HG03135 (cell line): ENCODE data around the gene STK24.

Source experiments
- ATAC-seq: cut with Tn5 transposase; IDR thresholded peaks from one replicate; pipeline ENCODE4 v1.9.1; 2021; ENCODE audit warnings: mild to moderate bottlenecking, moderate library complexity; ENCODE audit not compliant: unreplicated experiment

STK24 gene

GRCh38 chr13:98440390-98441055 lies 136.4 kb downstream of the STK24 start:
- ATAC-seq, result no peak

- no peak for ATAC-seq
Measured at GRCh38 chr13:98439896-98440295, 137.0 kb downstream of the STK24 start.

GRCh38 chr13:98439126-98439828 lies 137.6 kb downstream of the STK24 start:
- ATAC-seq, result no peak

- no peak for ATAC-seq
Measured at GRCh38 chr13:98438246-98439125, 138.4 kb downstream of the STK24 start.

- no peak for ATAC-seq
Measured at GRCh38 chr13:98436233-98436910, 140.5 kb downstream of the STK24 start.

GRCh38 chr13:98435376-98435775 lies 141.5 kb downstream of the STK24 start:
- no peak for ATAC-seq

GRCh38 chr13:98434060-98434459 lies 142.8 kb downstream of the STK24 start:
- no peak for ATAC-seq

- no peak for ATAC-seq
Measured at GRCh38 chr13:98433654-98434053, 143.3 kb downstream of the STK24 start.

- ATAC-seq, result no peak
Measured at GRCh38 chr13:98432638-98433037, 144.3 kb downstream of the STK24 start.

GRCh38 chr13:98429977-98430736 lies 146.8 kb downstream of the STK24 start:
- ATAC-seq, result no peak

GRCh38 chr13:98429531-98429930 lies 147.4 kb downstream of the STK24 start:
- ATAC-seq, result no peak

- no peak for ATAC-seq
Measured at GRCh38 chr13:98429081-98429480, 147.8 kb downstream of the STK24 start.

GRCh38 chr13:98428256-98428966 lies 148.5 kb downstream of the STK24 start:
- no peak for ATAC-seq

GRCh38 chr13:98427331-98427995 lies 149.4 kb downstream of the STK24 start:
- ATAC-seq, result no peak

GRCh38 chr13:98423417-98423816 lies 153.5 kb downstream of the STK24 start:
- ATAC-seq, result no peak

GRCh38 chr13:98422046-98422445 lies 154.9 kb downstream of the STK24 start:
- no peak for ATAC-seq

- ATAC-seq, result no peak
Measured at GRCh38 chr13:98420554-98421175, 156.2 kb downstream of the STK24 start.

GRCh38 chr13:98419786-98420553 lies 156.9 kb downstream of the STK24 start:
- ATAC-seq, result no peak
